AG10803 (cell line): Measurements from ENCODE around the gene HIBCH.
"Not testable (repeated sequence)": the region's sequence is repeated elsewhere in the genome, so short reads cannot be mapped to it uniquely, and the experiment has no call there.

Experiments used
- DNase-seq: peaks from one replicate; pipeline ENCODE4 v3.0.0; 2010; ENCODE audit warnings: low read depth
- H3K4me3 ChIP-seq: 2 replicates; pipeline ENCODE4 v1.5.1; 2011; ENCODE audit warnings: mild to moderate bottlenecking, low read length, control low read depth
- TF ChIP-seq, protein P1 (sequence below): conservative IDR thresholded peaks from 2 replicates; pipeline ENCODE4 v1.5.1; 2011; ENCODE audit warnings: mild to moderate bottlenecking, low read length, control low read depth, inconsistent platforms

The HIBCH gene

DNA sequence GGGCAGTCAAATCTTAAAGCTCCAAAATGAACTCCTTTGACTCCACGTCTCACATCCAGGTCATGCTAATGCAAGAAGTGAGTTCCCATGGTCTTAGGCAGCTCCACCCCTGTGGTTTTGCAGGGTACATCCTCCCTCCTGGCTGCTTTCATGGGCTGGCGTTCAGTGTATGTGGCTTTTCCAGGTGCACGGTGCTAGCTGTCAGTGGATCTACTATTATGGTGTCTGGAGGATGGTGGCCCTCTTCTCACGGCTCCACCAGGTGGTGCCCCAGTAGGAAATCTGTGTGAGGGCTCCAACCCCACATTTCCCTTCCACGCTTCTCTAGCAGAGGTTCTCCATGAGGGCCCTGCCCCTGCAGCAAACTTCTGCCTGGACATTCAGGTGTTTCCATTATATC lies 151.9 kb downstream of the HIBCH start:
- H3K4me3 ChIP-seq, result no peak overlapping the region
- TF ChIP-seq, protein P1, sequence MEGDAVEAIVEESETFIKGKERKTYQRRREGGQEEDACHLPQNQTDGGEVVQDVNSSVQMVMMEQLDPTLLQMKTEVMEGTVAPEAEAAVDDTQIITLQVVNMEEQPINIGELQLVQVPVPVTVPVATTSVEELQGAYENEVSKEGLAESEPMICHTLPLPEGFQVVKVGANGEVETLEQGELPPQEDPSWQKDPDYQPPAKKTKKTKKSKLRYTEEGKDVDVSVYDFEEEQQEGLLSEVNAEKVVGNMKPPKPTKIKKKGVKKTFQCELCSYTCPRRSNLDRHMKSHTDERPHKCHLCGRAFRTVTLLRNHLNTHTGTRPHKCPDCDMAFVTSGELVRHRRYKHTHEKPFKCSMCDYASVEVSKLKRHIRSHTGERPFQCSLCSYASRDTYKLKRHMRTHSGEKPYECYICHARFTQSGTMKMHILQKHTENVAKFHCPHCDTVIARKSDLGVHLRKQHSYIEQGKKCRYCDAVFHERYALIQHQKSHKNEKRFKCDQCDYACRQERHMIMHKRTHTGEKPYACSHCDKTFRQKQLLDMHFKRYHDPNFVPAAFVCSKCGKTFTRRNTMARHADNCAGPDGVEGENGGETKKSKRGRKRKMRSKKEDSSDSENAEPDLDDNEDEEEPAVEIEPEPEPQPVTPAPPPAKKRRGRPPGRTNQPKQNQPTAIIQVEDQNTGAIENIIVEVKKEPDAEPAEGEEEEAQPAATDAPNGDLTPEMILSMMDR, result no peak
- DNase-seq, result no peak

DNA sequence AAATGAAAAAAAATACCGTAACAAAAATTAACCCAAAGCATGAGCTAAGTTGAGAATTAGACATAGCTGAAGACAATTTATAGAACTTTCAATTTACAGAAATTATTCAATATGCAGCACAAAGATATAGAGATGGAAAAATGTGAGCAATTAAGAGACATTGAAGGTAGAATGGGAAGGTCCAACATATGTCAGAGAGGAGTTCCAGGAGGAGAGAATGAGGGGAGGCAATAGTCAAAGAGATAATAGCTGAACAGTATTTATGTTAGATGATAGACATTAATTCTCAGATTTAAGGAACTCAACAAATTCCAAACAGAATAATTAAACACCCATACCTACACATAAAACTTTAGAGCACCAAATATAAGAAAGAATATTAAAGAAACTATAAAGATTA lies 154.1 kb downstream of the HIBCH start:
- TF ChIP-seq, protein P1, result no peak
- no peak for DNase-seq
- H3K4me3 ChIP-seq, result no peak overlapping the region

DNA sequence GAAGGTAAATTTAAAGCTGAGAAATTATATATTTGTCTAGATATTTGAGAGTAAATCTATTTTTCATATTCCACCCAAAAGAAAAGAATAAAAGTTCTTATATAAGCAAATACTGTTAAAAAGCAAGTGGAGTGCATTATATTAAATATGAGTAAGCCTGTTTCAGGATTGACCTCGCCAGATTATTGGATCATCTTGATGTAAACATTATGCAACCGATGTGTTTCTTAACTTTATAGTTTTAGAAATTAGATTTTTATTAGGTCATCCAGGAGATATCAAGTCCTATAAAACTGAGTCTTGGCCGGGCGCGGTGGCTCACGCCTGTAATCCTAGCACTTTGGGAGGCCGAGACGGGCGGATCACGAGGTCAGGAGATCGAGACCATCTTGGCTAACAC lies 156.8 kb downstream of the HIBCH start:
- H3K4me3 ChIP-seq, result no peak overlapping the region
- DNase-seq, result no peak
- TF ChIP-seq, protein P1, result no peak

DNA sequence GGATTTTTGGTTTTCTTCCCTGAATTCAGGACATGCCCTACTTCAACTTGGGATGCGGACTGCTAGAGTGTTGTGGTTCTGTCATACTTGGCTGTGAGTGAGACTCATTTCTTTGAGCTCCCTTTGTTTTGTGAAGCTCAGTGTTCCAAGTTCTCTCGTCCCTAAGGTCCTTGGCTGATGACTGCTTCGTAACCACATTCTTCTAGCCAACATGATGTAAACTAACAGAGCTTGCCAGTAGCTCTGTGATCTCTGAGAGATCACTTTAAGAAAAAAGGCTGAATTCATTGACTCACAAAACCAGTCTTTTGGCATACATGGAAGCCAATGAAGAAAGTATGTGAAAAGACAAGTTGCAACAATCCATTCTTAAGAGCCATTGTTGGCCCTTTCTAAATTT lies 160.2 kb downstream of the HIBCH start:
- no peak overlapping the region for H3K4me3 ChIP-seq
- peak; percentile 90 for DNase-seq
- TF ChIP-seq, protein P1, result no peak

DNA sequence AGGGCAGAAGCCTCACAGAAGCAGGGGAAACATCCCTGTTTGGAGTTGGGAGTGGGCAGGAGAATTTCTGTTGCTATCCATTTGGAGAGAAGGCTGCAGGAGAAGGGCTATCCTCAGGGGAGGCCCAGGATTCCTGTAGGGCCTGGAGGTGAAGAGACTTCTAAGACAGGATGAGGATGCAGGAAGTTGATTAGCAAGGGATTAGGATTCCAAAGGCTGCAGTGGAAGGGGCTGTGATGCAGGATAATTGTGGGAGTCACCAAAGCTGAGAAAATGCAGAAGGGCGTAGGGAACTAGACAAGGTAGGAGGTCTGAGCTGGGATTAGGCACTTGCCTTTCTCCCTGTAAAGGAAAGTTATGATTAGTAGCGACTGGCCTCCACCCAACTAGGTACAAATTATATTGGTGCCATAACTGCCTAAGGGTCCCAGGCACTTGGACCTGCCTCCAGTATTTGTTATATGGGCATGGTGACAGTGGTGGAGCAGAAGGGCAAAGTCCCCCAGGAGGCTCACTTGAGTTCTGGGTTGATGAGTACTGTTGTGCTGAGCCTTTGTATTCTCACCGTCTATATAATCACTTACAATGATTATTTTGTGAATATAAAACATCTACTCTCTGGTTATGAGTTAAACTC lies 160.7 kb downstream of the HIBCH start:
- TF ChIP-seq, protein P1, result no peak
- no peak for DNase-seq
- no peak overlapping the region for H3K4me3 ChIP-seq

DNA sequence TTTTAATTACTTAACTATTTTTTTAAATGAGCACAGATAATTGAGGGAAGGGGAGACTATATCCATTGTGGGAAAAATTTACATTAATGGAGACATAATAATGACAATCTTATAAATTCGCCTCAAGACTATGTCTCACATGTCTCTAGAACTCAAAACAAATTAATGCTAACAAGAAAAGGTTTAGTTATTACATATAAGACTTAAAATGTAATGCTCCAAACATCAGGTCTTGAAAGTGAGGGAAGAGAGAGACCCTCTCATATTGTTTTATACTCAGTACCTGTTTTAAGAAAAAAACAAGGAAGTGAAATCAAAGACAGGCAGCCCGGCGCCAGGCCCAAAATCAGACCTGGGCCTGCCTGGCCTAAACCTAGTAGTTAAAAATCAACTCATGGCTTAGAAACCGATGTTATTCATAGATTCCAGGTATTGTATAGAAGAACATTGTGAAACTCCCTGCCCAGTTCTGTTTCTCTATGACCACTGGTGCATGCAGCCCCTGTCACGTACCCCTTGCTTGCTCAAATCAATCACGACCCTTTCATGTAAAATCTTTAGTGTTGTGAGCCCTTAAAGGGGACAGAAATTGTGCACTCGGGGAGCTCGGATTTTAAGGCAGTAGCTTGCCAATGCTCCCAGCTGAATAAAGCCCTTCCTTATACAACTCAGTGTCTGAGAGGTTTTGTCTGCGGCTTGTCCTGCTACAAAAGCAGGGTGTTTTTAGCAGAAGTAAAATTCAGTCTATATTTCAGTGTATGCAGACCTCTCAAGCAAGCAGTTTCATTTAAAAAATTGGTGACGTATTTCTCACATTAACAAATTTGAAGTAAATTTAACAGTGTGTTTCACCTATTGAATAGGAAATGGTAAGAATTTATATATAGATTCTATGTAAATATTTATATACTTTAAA lies 161.8 kb downstream of the HIBCH start:
- DNase-seq, H3K4me3 ChIP-seq: not testable (repeated sequence)

DNA sequence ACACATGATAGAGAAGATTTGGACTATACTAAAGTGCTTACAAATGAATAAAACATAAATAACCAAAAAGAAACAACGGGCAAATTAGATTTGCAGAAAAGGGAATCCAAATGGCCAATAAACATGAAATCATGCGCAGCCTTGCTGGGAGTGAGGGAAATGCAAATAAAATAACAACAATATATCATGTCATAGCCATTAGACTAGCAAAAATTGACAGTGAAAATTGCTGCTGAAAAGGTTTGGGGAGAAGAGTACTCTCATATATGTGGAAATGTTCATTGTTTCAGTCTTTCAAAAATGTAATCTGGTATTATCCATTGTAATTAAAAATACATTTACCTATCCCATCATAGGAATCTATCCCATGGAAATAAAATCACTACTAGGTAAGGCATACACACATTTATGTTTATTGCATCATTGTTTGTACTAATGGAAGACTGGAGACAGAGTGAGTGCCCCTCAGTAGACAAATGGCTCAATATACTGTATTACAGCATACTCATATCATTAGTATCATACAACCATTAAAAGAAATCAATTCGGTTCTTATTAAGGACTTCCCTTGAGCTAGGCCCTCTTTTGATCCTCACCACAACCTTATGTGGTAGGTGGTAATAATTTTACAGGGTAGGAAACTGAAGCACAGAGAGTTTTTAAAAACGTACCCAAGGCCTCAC lies 163.0 kb downstream of the HIBCH start:
- TF ChIP-seq, protein P1, result no peak
- no peak for DNase-seq

More for the DNA sequence above, 163.0 kb downstream of the HIBCH start:
- H3K4me3 ChIP-seq, result no peak overlapping the region
